Measurements from ENCODE around the gene TNKS1BP1.
"Not testable (repeated sequence)": the region's sequence is repeated elsewhere in the genome, so short reads cannot be mapped to it uniquely, and the experiment has no call there.

Gene TNKS1BP1

DNA sequence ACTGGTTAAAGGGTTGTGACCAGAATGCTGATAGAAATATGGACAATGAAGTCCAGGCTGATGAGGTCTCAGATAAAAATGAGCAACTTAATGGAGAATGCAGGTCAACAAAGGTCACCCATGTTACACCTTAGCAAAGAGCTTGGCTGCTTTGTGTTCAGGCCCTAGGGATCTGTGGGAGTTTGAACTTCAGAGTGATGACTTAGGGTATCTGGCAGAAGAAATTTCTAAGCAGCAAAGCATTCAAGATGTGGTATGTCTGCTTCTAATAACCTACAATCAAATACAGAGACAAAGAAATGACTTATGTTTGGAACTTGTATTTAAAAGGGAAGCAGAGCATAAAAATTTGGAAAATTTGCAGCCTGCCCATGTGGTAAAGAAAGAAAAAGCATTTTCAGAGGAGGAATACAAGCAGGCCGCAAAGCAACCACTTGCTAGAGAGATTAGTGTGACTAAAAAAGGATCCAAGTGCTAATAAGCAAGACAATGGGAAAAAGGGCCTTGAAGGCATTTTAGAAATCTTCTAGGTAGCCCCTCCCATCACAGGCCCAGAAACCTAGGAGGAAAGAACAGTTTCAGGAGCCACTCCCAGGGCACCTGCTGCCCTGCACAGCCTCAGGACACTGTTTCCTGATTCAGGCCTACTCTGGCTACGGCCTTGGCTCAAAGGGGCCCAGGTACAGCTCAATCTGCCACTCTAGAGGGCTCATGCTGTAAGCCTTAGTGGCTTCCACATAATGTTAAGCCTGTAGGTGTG, 41.3 kb downstream of the TNKS1BP1 start:
- TF ChIP-seq, protein P1, sequence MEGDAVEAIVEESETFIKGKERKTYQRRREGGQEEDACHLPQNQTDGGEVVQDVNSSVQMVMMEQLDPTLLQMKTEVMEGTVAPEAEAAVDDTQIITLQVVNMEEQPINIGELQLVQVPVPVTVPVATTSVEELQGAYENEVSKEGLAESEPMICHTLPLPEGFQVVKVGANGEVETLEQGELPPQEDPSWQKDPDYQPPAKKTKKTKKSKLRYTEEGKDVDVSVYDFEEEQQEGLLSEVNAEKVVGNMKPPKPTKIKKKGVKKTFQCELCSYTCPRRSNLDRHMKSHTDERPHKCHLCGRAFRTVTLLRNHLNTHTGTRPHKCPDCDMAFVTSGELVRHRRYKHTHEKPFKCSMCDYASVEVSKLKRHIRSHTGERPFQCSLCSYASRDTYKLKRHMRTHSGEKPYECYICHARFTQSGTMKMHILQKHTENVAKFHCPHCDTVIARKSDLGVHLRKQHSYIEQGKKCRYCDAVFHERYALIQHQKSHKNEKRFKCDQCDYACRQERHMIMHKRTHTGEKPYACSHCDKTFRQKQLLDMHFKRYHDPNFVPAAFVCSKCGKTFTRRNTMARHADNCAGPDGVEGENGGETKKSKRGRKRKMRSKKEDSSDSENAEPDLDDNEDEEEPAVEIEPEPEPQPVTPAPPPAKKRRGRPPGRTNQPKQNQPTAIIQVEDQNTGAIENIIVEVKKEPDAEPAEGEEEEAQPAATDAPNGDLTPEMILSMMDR (conservative IDR thresholded peaks at IDR 0.05; ENCODE audit: control insufficient read depth, insufficient read depth, low read depth, low read length) = no peak
- no peak overlapping the region for H3K4me3 ChIP-seq (ENCODE audit: control insufficient read depth, low read depth, low read length)
- DNase-seq (ENCODE audit: low read depth) = peak; percentile 44

DNA sequence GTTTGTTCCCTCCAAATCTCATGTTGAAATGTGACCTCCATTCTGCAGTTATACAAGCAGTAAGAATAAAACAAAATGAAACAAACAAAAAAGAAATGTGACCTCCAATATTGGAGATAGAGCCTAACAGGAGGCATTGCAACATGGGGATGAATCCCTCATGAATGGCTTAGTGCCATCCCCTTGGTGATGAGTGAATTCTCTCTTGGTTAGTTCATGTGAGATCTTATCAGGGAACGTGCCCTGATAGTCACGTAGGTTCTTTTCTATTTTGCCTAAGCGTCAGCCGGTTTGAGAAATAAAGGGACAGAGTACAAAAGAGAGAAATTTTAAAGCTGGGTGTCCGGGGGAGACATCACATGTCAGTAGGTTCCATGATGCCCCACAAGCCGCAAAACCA, 43.2 kb downstream of the TNKS1BP1 start:
- DNase-seq (ENCODE audit: low read depth); H3K4me3 ChIP-seq (ENCODE audit: control insufficient read depth, low read depth, low read length): not testable (repeated sequence)

DNA sequence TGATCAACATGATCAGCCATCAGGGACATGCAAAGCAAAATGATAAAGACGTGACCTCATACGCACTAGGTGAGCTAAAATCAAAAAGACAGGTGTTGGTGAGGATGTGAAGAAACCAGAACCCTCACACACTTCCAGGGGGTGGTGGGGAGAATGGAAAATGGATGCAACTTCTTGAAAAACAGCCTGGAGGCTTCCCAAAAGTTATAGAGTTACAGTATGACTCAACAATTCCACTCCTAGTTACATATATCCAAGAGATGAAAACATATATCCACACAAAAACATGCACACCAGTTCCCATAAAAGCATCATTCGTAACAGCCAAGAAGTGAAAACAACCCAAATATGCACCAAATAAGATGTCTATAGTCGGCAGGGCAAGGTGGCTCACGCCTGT, 45.6 kb downstream of the TNKS1BP1 start:
- TF ChIP-seq, protein P1 (conservative IDR thresholded peaks at IDR 0.05; ENCODE audit: control insufficient read depth, insufficient read depth, low read depth, low read length) = no peak
- H3K4me3 ChIP-seq (ENCODE audit: control insufficient read depth, low read depth, low read length) = no peak overlapping the region
- DNase-seq (ENCODE audit: low read depth) = peak; percentile 68

DNA sequence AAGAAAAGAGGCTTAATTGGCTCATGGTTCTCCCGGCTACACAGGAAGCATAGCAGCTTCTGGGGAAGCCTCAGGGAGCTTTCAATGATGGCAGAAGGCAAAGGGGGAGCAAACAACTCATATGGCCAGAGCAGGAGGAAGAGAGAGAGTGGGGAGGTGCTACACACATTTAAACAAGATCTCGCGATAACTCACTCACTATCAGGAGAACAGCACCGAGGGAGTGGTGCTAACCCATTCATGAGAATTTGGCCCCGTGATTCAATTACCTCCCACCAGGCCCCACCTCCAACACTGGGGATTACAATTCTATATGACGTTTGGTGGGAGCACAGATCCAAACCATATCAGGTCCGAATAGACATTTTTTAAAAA, 46.0 kb downstream of the TNKS1BP1 start:
- no peak overlapping the region for H3K4me3 ChIP-seq (ENCODE audit: control insufficient read depth, low read depth, low read length)
- DNase-seq (ENCODE audit: low read depth) = no peak
- TF ChIP-seq, protein P1 (conservative IDR thresholded peaks at IDR 0.05; ENCODE audit: control insufficient read depth, insufficient read depth, low read depth, low read length) = no peak

DNA sequence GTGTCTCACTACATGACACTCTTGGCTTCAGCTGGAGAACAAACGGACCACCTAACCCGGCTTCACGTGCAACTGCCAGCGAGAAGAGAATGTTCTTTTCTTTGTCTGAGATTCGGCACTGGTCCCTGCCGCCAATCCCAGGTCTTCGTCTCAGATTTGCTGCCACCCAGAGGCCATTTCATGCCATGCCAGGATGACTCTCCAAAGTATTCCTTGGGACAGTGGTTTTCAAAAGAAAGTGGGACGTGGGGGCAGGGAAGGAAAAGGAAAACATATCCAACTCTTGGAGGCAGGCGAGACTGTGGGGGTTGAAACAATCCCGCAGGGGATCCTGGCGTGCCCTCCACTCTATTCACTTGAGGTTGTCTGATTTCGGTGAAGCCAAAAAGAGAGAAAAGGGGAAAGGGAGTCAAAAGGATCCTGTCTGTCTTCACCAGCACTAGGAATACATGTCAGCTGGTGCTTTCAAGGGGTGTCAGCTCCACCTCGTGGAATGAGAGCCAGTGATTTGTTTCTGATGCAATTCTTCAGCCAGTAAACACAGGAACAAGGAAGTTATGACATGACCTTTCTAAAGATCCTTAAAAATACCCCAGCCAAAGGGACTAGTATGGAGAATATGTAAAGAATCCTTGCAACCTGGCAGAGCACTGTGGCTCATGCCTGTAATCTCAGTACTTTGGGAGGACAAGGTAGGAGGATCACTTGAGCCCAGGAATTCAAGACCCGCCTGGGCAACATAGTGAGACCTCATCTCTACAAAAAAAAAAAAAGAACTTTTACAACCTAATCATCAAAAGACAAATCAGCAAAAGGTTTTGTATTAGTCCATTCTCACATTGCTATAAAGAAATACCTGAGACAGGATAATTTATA, 46.7 kb downstream of the TNKS1BP1 start:
- H3K4me3 ChIP-seq (ENCODE audit: control insufficient read depth, low read depth, low read length) = no peak overlapping the region
- TF ChIP-seq, protein P1 (conservative IDR thresholded peaks at IDR 0.05; ENCODE audit: control insufficient read depth, insufficient read depth, low read depth, low read length) = peak; percentile 87
- peak; percentile 70 for DNase-seq (ENCODE audit: low read depth)

DNA sequence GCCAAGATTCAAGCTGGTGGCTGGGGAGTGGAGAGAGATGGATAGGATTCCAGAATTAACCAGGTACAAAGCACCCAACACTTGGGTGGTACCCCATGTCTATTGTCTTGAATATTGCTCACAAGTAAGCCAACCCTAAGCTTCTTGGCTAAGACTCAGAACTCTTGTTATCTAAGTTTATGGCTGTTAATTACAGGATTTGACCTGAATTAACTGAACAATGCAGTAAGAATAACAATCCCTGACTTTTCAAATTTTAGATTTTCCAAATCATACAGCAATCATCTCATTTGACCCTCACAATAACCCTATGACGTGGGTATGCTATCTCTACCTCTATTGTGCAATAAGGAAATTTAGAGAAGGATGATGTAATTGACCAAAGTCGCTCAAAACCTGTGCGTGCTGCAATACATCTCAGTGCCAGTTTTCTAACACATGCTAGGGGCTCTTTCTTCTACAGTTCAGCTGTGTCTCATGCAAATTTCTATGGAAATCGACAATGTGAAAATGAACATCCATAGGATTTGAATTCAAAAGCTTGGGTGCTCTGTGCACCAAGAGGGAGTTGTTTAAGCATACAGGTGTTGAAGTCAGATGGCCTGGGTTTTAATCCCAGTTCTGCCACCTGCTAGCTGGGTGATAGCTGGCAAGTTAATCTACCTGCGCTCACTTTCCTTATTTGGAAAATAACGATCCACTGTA, 47.6 kb downstream of the TNKS1BP1 start:
- TF ChIP-seq, protein P1 (conservative IDR thresholded peaks at IDR 0.05; ENCODE audit: control insufficient read depth, insufficient read depth, low read depth, low read length) = no peak
- H3K4me3 ChIP-seq (ENCODE audit: control insufficient read depth, low read depth, low read length) = no peak overlapping the region

More for the DNA sequence above, 47.6 kb downstream of the TNKS1BP1 start:
- peak; percentile 15 for DNase-seq (ENCODE audit: low read depth)

All from fibroblast of mammary gland (primary cell).